Hepatocyte (in vitro differentiated cells): ENCODE measurements around the gene RPRD2.

Source experiments
- EZH2phosphoT487 ChIP-seq: fragments of 200-600 bp; sonication (generic); IDR thresholded peaks from one replicate; pipeline ENCODE4 v1.6.1; 2018; ENCODE audit warnings: antibody characterized with exemption, mild to moderate bottlenecking, low read depth, moderate library complexity; ENCODE audit not compliant: unreplicated experiment, severe bottlenecking
- TF ChIP-seq, protein P1 (sequence below): fragments of 200-600 bp; sonication (generic); IDR thresholded peaks from 2 replicates; pipeline ENCODE4 v1.5.1; 2016; ENCODE audit warnings: antibody characterized with exemption, mild to moderate bottlenecking; ENCODE audit not compliant: poor library complexity

- no peak for TF ChIP-seq EZH2phosphoT487
- TF ChIP-seq, protein P1, sequence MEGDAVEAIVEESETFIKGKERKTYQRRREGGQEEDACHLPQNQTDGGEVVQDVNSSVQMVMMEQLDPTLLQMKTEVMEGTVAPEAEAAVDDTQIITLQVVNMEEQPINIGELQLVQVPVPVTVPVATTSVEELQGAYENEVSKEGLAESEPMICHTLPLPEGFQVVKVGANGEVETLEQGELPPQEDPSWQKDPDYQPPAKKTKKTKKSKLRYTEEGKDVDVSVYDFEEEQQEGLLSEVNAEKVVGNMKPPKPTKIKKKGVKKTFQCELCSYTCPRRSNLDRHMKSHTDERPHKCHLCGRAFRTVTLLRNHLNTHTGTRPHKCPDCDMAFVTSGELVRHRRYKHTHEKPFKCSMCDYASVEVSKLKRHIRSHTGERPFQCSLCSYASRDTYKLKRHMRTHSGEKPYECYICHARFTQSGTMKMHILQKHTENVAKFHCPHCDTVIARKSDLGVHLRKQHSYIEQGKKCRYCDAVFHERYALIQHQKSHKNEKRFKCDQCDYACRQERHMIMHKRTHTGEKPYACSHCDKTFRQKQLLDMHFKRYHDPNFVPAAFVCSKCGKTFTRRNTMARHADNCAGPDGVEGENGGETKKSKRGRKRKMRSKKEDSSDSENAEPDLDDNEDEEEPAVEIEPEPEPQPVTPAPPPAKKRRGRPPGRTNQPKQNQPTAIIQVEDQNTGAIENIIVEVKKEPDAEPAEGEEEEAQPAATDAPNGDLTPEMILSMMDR: no peak
Measured at GRCh38 chr1:150487763-150488115, 123.8 kb downstream of the RPRD2 start.
